GM21381 (cell line): Measurements from ENCODE around the gene ULK2.
"Not testable (repeated sequence)": the region's sequence is repeated elsewhere in the genome, so short reads cannot be mapped to it uniquely, and the experiment has no call there.

Experiments used
- ATAC-seq: cut with Tn5 transposase; IDR thresholded peaks from one replicate; pipeline ENCODE4 v1.9.1; 2021; ENCODE audit warnings: mild to moderate bottlenecking, moderate library complexity; ENCODE audit not compliant: unreplicated experiment

ULK2 gene

GRCh38 chr17:19867079-19867328 is 732 bp downstream of the ULK2 start:
- ATAC-seq = peak; percentile 35

- ATAC-seq = no peak
Observed at GRCh38 chr17:19865021-19865420, 2.7 kb downstream of the ULK2 start.

GRCh38 chr17:19860647-19861177 is 7.0 kb downstream of the ULK2 start:
- ATAC-seq = not testable (repeated sequence)

GRCh38 chr17:19857640-19858039 is 10.1 kb downstream of the ULK2 start:
- ATAC-seq = no peak

- no peak for ATAC-seq
Observed at GRCh38 chr17:19833914-19834313, 33.8 kb downstream of the ULK2 start.

GRCh38 chr17:19830061-19830460 is 37.7 kb downstream of the ULK2 start:
- no peak for ATAC-seq

- ATAC-seq = no peak
Observed at GRCh38 chr17:19812407-19812806, 55.3 kb downstream of the ULK2 start.

- no peak for ATAC-seq
Observed at GRCh38 chr17:19805006-19805405, 62.7 kb downstream of the ULK2 start.

GRCh38 chr17:19800571-19800970 is 67.2 kb downstream of the ULK2 start:
- ATAC-seq = no peak

GRCh38 chr17:19799796-19800195 is 67.9 kb downstream of the ULK2 start:
- ATAC-seq = no peak

GRCh38 chr17:19796457-19796856 is 71.3 kb downstream of the ULK2 start:
- ATAC-seq = no peak

GRCh38 chr17:19791918-19792550 is 75.7 kb downstream of the ULK2 start:
- no peak for ATAC-seq

- no peak for ATAC-seq
Observed at GRCh38 chr17:19787733-19788357, 79.9 kb downstream of the ULK2 start.

GRCh38 chr17:19785854-19786253 is 81.9 kb downstream of the ULK2 start:
- ATAC-seq = no peak

GRCh38 chr17:19781488-19782458 is 86.0 kb downstream of the ULK2 start:
- ATAC-seq = no peak

GRCh38 chr17:19780846-19781245 is 86.9 kb downstream of the ULK2 start:
- ATAC-seq = no peak

- ATAC-seq = no peak
Observed at GRCh38 chr17:19773534-19773933, 94.2 kb downstream of the ULK2 start.

GRCh38 chr17:19771971-19772630 is 95.6 kb downstream of the ULK2 start:
- no peak for ATAC-seq

- no peak for ATAC-seq
Observed at GRCh38 chr17:19770985-19771735, 96.6 kb downstream of the ULK2 start.

- ATAC-seq = no peak
Observed at GRCh38 chr17:19769946-19770652, 97.6 kb downstream of the ULK2 start.
